AG10803 (cell line): Measurements from ENCODE around the gene BRD3OS.
A peak's percentile ranks its signal among the peaks of the same experiment; 100 is the strongest.

Experiments used
- DNase-seq: peaks from one replicate; pipeline ENCODE4 v3.0.0; 2010; ENCODE audit warnings: low read depth
- H3K4me3 ChIP-seq: 2 replicates; pipeline ENCODE4 v1.5.1; 2011; ENCODE audit warnings: mild to moderate bottlenecking, low read length, control low read depth
- CTCF ChIP-seq: conservative IDR thresholded peaks from 2 replicates; pipeline ENCODE4 v1.5.1; 2011; ENCODE audit warnings: mild to moderate bottlenecking, low read length, control low read depth, inconsistent platforms

Gene BRD3OS

GRCh38 chr9:134063088-134063570, 37.8 kb downstream of the BRD3OS start:
- TF ChIP-seq CTCF: no peak
- no peak overlapping the region for H3K4me3 ChIP-seq
- DNase-seq: no peak

- no peak for TF ChIP-seq CTCF
- DNase-seq: no peak
- no peak overlapping the region for H3K4me3 ChIP-seq
These were observed 38.5 kb downstream of the BRD3OS start for GRCh38 chr9:134063571-134064450.

- H3K4me3 ChIP-seq: no peak overlapping the region
- no peak for DNase-seq
- no peak for TF ChIP-seq CTCF
These were observed 39.4 kb downstream of the BRD3OS start for GRCh38 chr9:134064711-134065110.

GRCh38 chr9:134065612-134066419, 40.5 kb downstream of the BRD3OS start:
- H3K4me3 ChIP-seq: peak overlapping the region; percentile 79
- DNase-seq: peak; percentile 61
- TF ChIP-seq CTCF: no peak

GRCh38 chr9:134066526-134066912, 41.2 kb downstream of the BRD3OS start:
- peak; percentile 22 for DNase-seq
- peak overlapping the region; percentile 79 for H3K4me3 ChIP-seq
- no peak for TF ChIP-seq CTCF

- DNase-seq: peak; percentile 20
- no peak for TF ChIP-seq CTCF
- peak overlapping the region; percentile 79 for H3K4me3 ChIP-seq
These were observed 41.9 kb downstream of the BRD3OS start for GRCh38 chr9:134066913-134067851.
